MM.1S (cell line): Measurements from ENCODE around the gene ZBTB1.

Experiments
- DNase-seq: peaks from one replicate; pipeline ENCODE4 v3.0.0-alpha.2; 2015
- H2AFZ ChIP-seq: fragments of 300-600 bp; sonication (generic); 2 replicates; pipeline ENCODE4 v1.6.0; 2016; ENCODE audit warnings: antibody characterized with exemption, low read length
- H3F3A ChIP-seq: fragments of 300-600 bp; sonication (generic); 2 replicates; pipeline ENCODE4 v1.6.1; 2016; ENCODE audit warnings: mild to moderate bottlenecking, antibody characterized with exemption, low read length, moderate library complexity, mixed read lengths; ENCODE audit not compliant: insufficient read depth
- H3K27ac ChIP-seq: fragments of 300-600 bp; sonication (generic); 2 replicates; pipeline ENCODE4 v1.5.1; 2016; ENCODE audit warnings: mild to moderate bottlenecking, low read length
- H3K27me3 ChIP-seq: fragments of 300-600 bp; sonication (generic); replicated peaks from 2 replicates; pipeline ENCODE4 v1.6.0; 2016; ENCODE audit warnings: low read length; ENCODE audit not compliant: insufficient read depth
- H3K36me3 ChIP-seq: fragments of 300-600 bp; sonication (generic); replicated peaks from 2 replicates; pipeline ENCODE4 v1.6.1; 2016; ENCODE audit warnings: mild to moderate bottlenecking, low read length, mixed read lengths; ENCODE audit not compliant: insufficient read depth
- H3K4me1 ChIP-seq: fragments of 300-600 bp; sonication (generic); 2 replicates; pipeline ENCODE4 v1.6.1; 2016; ENCODE audit warnings: low read length, mixed read lengths
- H3K4me2 ChIP-seq: fragments of 300-600 bp; sonication (generic); 2 replicates; pipeline ENCODE4 v1.6.0; 2016; ENCODE audit warnings: low read depth, low read length
- H3K4me3 ChIP-seq: fragments of 300-600 bp; sonication (generic); 2 replicates; pipeline ENCODE4 v1.5.1; 2016; ENCODE audit warnings: low read length, mixed read lengths
- H3K79me2 ChIP-seq: fragments of 300-600 bp; sonication (generic); 2 replicates; pipeline ENCODE4 v1.6.1; 2016; ENCODE audit warnings: mixed run types, low read length, mixed read lengths
- H3K9ac ChIP-seq: fragments of 300-600 bp; sonication (generic); 2 replicates; pipeline ENCODE4 v1.6.1; 2016; ENCODE audit warnings: low read length, mixed read lengths
- H3K9me2 ChIP-seq: fragments of 300-600 bp; sonication (generic); replicated peaks from 2 replicates; pipeline ENCODE4 v1.6.1; 2016; ENCODE audit warnings: mild to moderate bottlenecking, low read length, mixed read lengths; ENCODE audit not compliant: insufficient read depth
- H3K9me3 ChIP-seq: fragments of 300-600 bp; sonication (generic); replicated peaks from 2 replicates; pipeline ENCODE4 v1.6.1; 2016; ENCODE audit warnings: mild to moderate bottlenecking, low read length, mixed read lengths; ENCODE audit not compliant: insufficient read depth
- H4K20me1 ChIP-seq: fragments of 300-600 bp; sonication (generic); 2 replicates; pipeline ENCODE4 v1.6.1; 2016; ENCODE audit warnings: mild to moderate bottlenecking, low read length, moderate library complexity, mixed read lengths; ENCODE audit not compliant: insufficient read depth
- EZH2 ChIP-seq: fragments of 300-600 bp; sonication (generic); optimal IDR thresholded peaks from 2 replicates; pipeline ENCODE3; 2017; ENCODE audit warnings: low read depth, mild to moderate bottlenecking, antibody characterized with exemption, low read length, mixed read lengths
- EZH2phosphoT487 ChIP-seq: fragments of 300-600 bp; sonication (generic); IDR thresholded peaks from 2 replicates; pipeline ENCODE4 v1.6.1; 2018; ENCODE audit warnings: antibody characterized with exemption, low read length
- TF ChIP-seq, protein P1 (sequence below): fragments of 300-600 bp; sonication (generic); IDR thresholded peaks from 2 replicates; pipeline ENCODE4 v1.5.1; 2016; ENCODE audit warnings: antibody characterized with exemption, low read length, mixed read lengths

The ZBTB1 gene

DNA sequence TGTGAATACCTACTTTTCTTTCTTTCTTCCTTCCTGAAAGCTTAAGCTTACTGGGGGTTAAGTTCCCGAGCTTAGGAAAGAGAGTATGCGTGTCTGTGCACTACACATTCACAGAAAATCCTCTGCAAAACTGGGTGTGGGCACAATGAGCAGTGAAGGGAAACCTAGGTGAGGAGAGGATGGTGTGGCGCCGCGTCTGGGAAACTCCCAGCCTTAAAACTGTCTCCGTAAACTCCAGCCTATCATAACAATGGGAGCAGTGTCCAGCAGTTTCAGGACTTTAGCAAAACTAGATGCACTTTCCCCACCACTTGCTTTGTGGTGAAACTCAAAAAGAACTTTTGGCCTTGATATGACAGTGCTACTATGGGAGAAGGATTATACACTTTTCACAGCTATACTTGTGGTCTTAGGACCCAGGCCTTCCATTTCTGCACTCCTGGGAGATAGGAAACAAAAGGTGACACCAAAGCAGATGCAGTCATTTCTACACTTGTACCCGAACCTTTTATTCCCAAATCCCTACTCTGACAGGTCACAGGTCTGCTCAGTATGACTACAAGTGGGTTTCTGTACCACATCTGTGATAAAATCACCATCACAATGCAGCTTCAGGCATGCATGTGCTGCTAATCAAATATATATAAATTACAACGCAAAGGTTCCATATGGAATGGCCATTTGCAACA lies 28.8 kb upstream of the ZBTB1 start:
- Histone ChIP-seq H3K9me2 (no peaks in the 10 kb centered on the region), H3K4me3 (no peak overlapping the region), H3K27me3 (no peaks in the 10 kb centered on the region), H3K9me3 (no peaks in the 10 kb centered on the region), H3K79me2 (no peaks in the 10 kb centered on the region), H3K4me1 (no peaks in the 10 kb centered on the region), H3K4me2 (no peak overlapping the region), H3K9ac (no peak overlapping the region), H4K20me1 (no peaks in the 10 kb centered on the region), H3F3A (no peaks in the 10 kb centered on the region), H2AFZ (no peak overlapping the region), H3K27ac (no peak overlapping the region), H3K36me3 (no peaks in the 10 kb centered on the region)
- no peak for DNase-seq
- TF ChIP-seq EZH2phosphoT487 = no peak
- TF ChIP-seq, protein P1, sequence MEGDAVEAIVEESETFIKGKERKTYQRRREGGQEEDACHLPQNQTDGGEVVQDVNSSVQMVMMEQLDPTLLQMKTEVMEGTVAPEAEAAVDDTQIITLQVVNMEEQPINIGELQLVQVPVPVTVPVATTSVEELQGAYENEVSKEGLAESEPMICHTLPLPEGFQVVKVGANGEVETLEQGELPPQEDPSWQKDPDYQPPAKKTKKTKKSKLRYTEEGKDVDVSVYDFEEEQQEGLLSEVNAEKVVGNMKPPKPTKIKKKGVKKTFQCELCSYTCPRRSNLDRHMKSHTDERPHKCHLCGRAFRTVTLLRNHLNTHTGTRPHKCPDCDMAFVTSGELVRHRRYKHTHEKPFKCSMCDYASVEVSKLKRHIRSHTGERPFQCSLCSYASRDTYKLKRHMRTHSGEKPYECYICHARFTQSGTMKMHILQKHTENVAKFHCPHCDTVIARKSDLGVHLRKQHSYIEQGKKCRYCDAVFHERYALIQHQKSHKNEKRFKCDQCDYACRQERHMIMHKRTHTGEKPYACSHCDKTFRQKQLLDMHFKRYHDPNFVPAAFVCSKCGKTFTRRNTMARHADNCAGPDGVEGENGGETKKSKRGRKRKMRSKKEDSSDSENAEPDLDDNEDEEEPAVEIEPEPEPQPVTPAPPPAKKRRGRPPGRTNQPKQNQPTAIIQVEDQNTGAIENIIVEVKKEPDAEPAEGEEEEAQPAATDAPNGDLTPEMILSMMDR = no peak
- TF ChIP-seq EZH2 = no peak

DNA sequence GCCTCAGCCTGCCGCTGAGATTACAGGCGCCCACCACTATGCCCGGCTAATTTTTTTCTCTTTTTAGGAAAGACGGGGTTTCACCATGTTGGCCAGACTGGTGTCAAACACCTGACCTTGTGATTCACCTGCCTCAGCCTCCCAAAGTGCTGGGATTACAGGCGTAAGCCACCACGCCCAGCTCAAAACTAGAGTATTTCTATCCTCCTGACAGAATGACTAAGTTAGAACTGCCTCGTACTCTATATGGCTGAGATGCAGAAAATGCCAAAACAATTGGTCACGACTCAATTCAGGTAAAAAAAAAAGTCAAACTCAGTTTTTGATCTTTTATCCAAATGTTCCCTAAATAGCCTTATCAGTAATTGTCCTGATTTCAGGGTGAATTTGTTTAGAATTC lies 28.1 kb upstream of the ZBTB1 start:
- Histone ChIP-seq H3K79me2 (no peaks in the 10 kb centered on the region), H3K27me3 (no peaks in the 10 kb centered on the region), H3K9ac (no peak overlapping the region), H3K4me3 (no peak overlapping the region), H4K20me1 (no peaks in the 10 kb centered on the region), H3K36me3 (no peaks in the 10 kb centered on the region), H3K4me1 (no peaks in the 10 kb centered on the region), H3K9me3 (no peaks in the 10 kb centered on the region), H3F3A (no peaks in the 10 kb centered on the region), H3K4me2 (no peak overlapping the region), H3K9me2 (no peaks in the 10 kb centered on the region), H3K27ac (no peak overlapping the region), H2AFZ (no peak overlapping the region)
- DNase-seq = no peak
- TF ChIP-seq, protein P1 = no peak
- TF ChIP-seq EZH2phosphoT487 (no peak), EZH2 (no peak)

DNA sequence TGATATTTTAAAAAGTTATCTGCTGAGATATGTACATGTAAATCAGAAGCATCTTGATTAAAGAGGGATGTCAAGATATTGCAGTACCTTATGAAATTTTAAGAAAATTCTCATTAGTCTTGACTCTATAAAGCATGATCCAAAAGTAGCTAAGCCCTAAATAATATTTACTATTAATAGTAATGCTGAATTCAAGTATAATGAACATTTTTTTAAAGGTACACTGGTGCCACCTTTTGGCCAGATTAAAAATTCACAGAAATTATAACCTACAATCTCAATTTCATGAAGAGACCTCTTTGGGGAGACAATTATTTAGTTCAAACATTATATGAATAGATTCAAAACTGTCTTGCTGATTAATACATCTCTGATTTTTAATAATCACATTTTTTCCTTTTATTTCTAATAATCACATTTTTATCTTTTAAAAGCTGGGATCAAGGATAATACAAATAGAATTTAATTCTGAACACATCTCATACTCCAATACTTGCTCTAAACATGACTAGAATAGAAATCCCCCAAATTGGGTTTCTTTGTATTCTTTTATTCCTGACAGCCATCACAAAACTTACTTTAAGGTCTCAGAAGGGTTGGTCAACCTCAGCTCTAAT lies 25.8 kb upstream of the ZBTB1 start:
- Histone ChIP-seq H3K9ac (no peak overlapping the region), H3K9me2 (no peaks in the 10 kb centered on the region), H2AFZ (no peak overlapping the region), H3F3A (no peaks in the 10 kb centered on the region), H3K27me3 (no peaks in the 10 kb centered on the region), H3K36me3 (no peaks in the 10 kb centered on the region), H3K27ac (no peak overlapping the region), H4K20me1 (no peaks in the 10 kb centered on the region), H3K79me2 (no peaks in the 10 kb centered on the region), H3K4me3 (no peak overlapping the region), H3K9me3 (no peaks in the 10 kb centered on the region), H3K4me2 (no peak overlapping the region), H3K4me1 (no peaks in the 10 kb centered on the region)
- no peak for DNase-seq
- TF ChIP-seq, protein P1 = peak; percentile 18; the same call in 1 of the 2 replicates
- no peak for TF ChIP-seq EZH2phosphoT487
- no peak for TF ChIP-seq EZH2
